Cerebellar cortex (tissue), 1 donor: Measurements from ENCODE around the gene CREB5.

Experiments
- DNase-seq: peaks from one replicate; pipeline ENCODE4 v3.0.0-alpha.2; 2015; ENCODE audit warnings: low spot score

The CREB5 gene

DNA sequence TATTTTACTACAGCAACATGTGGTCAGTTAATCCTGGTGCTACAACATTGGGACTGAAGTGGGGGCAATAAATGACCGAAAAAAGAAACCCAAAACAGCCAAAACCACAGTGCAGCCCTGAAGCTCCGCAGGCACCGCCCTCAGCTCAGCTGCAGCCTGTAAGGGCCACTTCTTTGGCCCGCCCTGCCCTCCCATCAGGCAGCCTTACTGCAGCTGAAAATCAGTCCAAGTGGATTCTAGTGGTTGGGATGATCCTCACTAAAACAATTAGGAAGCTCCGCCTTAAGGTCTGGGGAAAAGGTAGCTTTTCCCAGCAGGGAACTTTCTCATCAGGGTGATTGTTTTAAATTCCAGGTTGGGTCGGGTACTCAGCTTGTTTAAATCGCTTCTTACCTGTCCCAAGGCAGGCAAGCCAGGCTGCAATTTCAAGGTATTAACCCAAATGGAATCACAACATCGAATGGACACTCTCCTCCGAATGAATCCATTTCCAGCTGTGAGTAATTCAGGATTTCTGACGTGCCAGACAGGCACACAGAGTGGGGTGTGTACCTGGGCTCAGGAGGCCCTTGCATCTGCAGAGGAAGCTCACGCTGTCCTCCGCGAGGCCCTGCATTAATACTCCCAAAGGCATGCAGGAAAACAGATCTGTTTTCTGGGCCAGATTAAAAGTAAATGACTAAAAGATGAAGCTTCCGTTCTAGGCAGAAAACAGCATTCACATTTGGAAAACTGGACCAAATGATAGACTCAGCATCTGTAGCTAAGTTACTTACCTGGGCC is 104.3 kb downstream of the CREB5 start:
- DNase-seq, result no peak

DNA sequence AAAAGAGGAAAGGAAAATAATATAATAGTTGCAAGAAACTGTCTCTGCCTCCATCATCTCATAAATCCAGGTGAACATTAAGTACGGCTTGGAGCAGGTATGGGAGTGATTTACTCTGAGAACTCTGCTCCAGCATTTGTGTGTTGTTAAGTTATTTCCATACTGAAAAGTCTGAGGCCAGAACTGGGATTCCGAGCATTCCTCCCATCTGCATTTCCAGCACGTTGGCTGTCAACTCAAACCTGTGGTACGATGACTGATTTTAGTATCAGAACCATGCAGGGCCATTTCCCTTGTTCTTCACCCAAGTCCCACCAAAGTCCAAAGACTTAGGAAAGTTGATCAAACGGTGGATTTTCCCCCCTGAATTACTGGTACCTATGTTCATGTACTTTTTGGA is 104.9 kb downstream of the CREB5 start:
- DNase-seq, result no peak

- no peak for DNase-seq
Measured at GRCh38 chr7:28517606-28518005, 105.3 kb downstream of the CREB5 start.

DNA sequence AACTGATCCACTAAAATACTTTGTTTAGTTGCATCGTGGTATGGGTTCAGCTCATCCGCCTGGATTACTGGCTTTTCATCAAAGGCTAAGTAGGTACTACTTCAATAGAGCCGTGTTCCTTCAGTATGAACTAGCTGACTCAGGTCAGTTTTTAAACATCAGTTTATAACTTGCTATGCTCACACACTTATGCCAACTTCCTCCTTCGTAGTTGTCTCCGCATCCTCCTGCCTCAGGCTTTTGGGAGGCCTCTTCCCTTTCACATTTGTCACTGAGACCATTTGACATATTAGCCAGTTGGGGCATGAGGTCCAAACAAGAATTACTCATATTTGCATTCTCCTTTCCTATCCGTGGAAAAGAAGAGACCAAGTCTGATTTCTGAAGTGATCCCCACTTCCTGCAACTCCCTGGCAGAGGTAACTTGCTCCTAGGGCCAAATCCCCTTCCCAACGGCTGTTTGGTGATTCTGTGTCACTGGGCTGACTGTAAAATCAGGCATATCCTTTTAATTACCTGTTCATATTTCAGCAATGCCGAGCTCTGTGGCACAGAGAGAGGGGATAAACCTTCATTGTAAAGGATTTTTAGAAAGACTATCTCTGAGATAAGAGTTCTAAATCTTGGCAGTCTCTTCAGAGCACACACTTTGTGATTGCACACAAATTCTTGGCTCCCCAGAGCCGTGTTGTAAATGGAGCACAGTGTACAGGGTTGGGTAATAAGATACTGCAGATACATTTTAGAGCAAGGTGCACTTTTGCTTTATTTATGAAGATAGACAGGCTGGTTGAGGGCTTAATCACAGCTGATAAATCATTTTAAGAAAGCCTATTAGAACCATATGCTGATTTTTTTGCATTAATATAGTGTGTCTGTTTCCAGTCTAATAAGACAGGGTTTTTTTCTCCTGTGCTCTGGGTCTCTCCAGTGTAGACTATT is 108.0 kb downstream of the CREB5 start:
- DNase-seq, result no peak

- DNase-seq, result no peak
Measured at GRCh38 chr7:28524978-28525377, 112.7 kb downstream of the CREB5 start.

DNA sequence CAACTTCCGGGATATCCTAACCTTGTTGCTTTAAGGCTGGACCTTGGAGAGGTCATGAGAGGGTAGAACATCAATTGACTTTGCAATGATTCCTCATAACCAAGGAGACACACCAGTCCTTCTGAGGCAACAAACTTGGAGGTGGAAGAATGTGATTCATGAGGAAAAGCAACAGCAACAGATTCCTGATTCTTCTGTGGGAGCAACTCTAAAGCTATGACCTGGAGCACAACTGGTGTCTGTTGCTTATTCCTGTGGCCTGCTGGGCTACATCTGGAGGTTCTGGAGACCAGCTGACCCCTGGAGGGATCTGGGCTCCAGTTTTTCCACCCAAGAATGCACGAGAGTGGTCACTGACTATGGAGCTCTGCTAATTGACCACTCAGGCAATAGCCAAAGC is 116.6 kb downstream of the CREB5 start:
- DNase-seq, result no peak

DNA sequence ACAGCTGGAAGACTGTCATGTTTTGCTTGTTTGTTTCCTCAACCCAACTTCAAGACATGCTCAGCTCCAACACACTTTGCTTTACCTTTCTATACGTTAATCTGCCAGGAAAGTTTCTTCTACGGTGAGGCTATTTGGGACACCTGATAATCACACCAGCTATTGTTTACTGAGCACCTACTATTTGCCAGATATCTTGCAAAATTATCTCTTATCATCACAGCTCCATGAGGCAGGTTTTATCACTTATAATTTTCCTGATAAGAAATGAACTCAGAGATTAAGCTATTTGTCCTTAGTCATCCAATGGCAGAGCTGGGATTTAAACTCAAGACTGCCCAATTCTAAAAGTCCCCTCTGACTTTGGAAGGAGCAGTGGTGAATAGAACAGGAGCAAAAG is 117.4 kb downstream of the CREB5 start:
- DNase-seq, result no peak

DNA sequence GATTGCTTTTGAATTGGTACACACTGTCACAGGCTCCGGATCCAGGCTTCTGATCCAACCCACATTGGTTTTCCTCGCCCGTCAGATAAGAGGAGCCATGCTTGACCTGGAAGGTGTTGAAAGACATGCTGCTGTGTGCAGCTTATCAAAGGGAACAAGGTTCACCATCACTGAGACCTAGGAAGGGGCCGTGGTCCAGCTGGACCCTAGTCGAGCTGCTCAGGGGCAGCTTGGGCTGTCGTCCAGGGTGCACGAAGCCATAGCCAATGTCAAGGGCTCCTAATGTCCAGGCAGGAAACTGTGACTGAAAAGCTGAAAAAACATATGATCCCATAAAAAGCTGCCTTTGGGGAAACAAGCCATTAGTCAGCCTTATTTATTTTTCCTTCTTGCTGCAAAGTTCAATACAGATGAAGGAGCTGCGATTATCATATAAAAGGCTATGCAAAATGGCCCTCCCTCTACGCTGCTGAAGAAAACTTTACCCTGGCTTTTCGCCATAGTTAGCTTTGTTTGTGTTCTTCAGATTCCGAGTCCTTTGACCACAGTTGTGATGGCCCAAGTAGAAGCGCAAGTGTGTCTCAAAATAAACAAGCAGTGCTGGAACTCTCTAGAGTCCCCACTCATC is 118.0 kb downstream of the CREB5 start:
- DNase-seq, result no peak

- DNase-seq, result no peak
Measured at GRCh38 chr7:28530803-28531175, 118.5 kb downstream of the CREB5 start.

- DNase-seq, result no peak
Measured at GRCh38 chr7:28531291-28531690, 119.0 kb downstream of the CREB5 start.

GRCh38 chr7:28532181-28532580 is 119.9 kb downstream of the CREB5 start:
- DNase-seq, result no peak

DNA sequence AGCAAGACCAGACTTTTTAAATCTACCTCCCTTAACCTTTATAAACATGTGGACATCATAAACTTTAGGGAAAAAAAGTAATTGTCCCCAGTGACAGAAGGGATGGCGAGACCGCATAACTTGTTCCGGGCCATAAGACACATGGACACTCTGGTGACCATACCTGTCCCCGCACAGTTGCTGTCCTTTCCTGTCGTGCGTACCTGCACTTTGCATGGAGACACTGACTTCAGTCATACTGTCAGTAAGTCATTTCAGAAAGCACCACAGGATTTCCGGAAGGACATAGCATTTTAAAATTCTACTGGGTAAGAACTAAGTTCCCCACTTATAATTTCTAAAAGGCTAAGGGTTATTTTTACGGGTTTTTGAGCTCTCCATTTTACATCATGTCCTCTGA is 120.9 kb downstream of the CREB5 start:
- no peak for DNase-seq

GRCh38 chr7:28533731-28534531 is 121.6 kb downstream of the CREB5 start:
- DNase-seq, result peak; percentile 61

DNA sequence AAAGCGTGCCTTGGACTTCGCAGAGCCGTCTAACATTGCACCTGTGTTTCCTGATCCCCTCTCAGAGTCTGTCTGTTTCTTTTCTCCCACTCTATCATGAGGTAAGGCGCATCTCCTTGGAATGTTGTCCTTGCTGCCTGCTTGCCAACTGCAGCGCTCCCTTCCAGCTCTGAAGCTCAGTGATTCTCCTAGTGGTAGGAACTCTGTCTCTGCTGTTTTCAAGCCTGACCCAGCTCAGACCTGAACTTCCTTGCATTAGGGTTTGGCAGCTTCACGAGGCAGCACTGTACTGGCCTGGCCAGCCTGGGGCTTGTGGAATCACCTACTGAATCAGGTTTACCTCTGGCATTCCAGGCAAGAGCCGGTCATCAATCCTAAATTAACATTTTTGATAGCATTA is 123.9 kb downstream of the CREB5 start:
- DNase-seq, result no peak

GRCh38 chr7:28539289-28539981 is 127.1 kb downstream of the CREB5 start:
- DNase-seq, result no peak

DNA sequence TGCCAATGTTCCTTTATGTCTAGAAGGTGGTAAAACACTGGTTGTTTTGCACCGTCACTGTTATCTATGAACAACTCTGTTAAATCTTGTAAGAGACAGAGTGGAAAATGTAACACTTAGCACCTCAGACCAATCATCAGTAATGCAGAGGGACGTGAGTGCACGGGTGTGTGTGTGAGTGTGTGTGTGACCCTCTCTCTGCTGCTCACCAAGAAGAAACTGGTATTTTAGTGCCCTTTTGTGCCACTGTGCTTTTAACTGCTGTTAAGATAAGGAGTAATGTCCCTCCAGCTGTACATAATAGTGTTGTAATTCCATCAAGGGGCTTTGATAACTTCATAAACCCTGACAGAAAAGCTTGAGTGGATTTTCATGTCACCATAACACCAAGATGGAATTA is 130.1 kb downstream of the CREB5 start:
- DNase-seq, result no peak

- DNase-seq, result no peak
Measured at GRCh38 chr7:28544453-28545117, 132.3 kb downstream of the CREB5 start.

DNA sequence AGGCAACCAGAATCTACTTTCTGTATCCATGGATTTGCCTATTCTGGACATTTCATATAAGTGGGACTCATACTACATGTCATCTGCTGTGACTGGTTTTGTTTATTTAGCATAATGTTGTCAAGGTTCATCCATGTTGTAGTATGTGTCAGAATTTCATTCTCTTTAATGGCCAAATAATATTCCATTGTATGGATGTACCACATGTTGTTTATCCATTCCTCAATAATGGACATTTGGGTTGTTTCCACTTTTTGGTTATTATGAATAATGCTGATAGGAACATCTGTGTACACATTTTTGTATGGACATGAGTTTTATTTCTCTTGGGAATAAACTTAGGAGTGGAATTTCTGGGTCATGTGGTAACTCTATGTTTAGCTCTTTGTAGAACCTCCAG is 133.7 kb downstream of the CREB5 start:
- DNase-seq, result no peak

- DNase-seq, result no peak
Measured at GRCh38 chr7:28547115-28547514, 134.8 kb downstream of the CREB5 start.

GRCh38 chr7:28548416-28548815 is 136.1 kb downstream of the CREB5 start:
- DNase-seq, result no peak

- no peak for DNase-seq
Measured at GRCh38 chr7:28549998-28550397, 137.7 kb downstream of the CREB5 start.
